HG03457 (cell line): ENCODE measurements around the gene NUCB1.
A peak's percentile ranks its signal among the peaks of the same experiment; 100 is the strongest.

ENCODE experiments used
- ATAC-seq: cut with Tn5 transposase; IDR thresholded peaks from one replicate; pipeline ENCODE4 v1.9.1; 2021; ENCODE audit warnings: moderate number of reproducible peaks; ENCODE audit not compliant: unreplicated experiment

Gene NUCB1

GRCh38 chr19:48961673-48962028, 61.5 kb downstream of the NUCB1 start:
- no peak for ATAC-seq

- ATAC-seq: no peak
Observed at GRCh38 chr19:48962029-48962848, 62.1 kb downstream of the NUCB1 start.

- no peak for ATAC-seq
Observed at GRCh38 chr19:48962849-48963165, 62.7 kb downstream of the NUCB1 start.

- no peak for ATAC-seq
Observed at GRCh38 chr19:48963371-48964204, 63.5 kb downstream of the NUCB1 start.

GRCh38 chr19:48964205-48965039, 64.3 kb downstream of the NUCB1 start:
- no peak for ATAC-seq

- peak; percentile 34 for ATAC-seq
Observed at GRCh38 chr19:48965040-48965805, 65.1 kb downstream of the NUCB1 start, which contains the start of gene FTL. FTL (plus strand) TSS chr19:48965309; CDS start chr19:48965508, 199 bp downstream.

GRCh38 chr19:48965806-48966540, 65.9 kb downstream of the NUCB1 start:
- peak; percentile 28 for ATAC-seq

GRCh38 chr19:48966541-48967345, 66.6 kb downstream of the NUCB1 start:
- no peak for ATAC-seq

- no peak for ATAC-seq
Observed at GRCh38 chr19:48967346-48968178, 67.5 kb downstream of the NUCB1 start.

- ATAC-seq: no peak
Observed at GRCh38 chr19:48968179-48968661, 68.1 kb downstream of the NUCB1 start.

- ATAC-seq: no peak
Observed at GRCh38 chr19:48968813-48969218, 68.7 kb downstream of the NUCB1 start.

GRCh38 chr19:48969276-48970138, 69.4 kb downstream of the NUCB1 start:
- no peak for ATAC-seq

- no peak for ATAC-seq
Observed at GRCh38 chr19:48970139-48970766, 70.1 kb downstream of the NUCB1 start.

- no peak for ATAC-seq
Observed at GRCh38 chr19:48970923-48971395, 70.8 kb downstream of the NUCB1 start.
